Activated CD4-positive, alpha-beta memory T cell treated with anti-CD3 and anti-CD28 coated beads for 36 hours (primary cell): ENCODE results near the gene FAM50A. TPM values are rescaled to one million over a fixed set of nuclear protein-coding genes. Genes with fewer than 3 reads are reported as not detected.

Experiments used
- CTCF ChIA-PET: fragments of 350-600 bp; sonication (Branson Sonifier 250); formaldehyde crosslinking; loops from one replicate; lab custom pipeline; 2021; ENCODE audit warnings: antibody characterized with exemption, inconsistent platforms; lab: Charles Lee
- POLR2A ChIA-PET: fragments of 350-600 bp; sonication (Branson Sonifier 250); formaldehyde crosslinking; loops from one replicate; lab custom pipeline; 2021; ENCODE audit warnings: antibody characterized with exemption; lab: Charles Lee
- DNase-seq: peaks from one replicate; pipeline ENCODE4 v3.0.0-alpha.2; 2020
- H3K27ac Mint-ChIP-seq: one replicate; pipeline ENCODE4 v1.8.0; 2021; ENCODE audit warnings: mixed read lengths
- H3K27me3 Mint-ChIP-seq: one replicate; pipeline ENCODE4 v1.8.0; 2021; ENCODE audit warnings: mixed read lengths
- H3K36me3 Mint-ChIP-seq: one replicate; pipeline ENCODE4 v1.8.0; 2021; ENCODE audit warnings: mixed read lengths
- H3K4me1 Mint-ChIP-seq: one replicate; pipeline ENCODE4 v1.8.0; 2021; ENCODE audit warnings: low read depth, mixed read lengths
- H3K4me3 Mint-ChIP-seq: one replicate; pipeline ENCODE4 v1.8.0; 2021; ENCODE audit warnings: mild to moderate bottlenecking, mixed read lengths
- H3K9me3 Mint-ChIP-seq: one replicate; pipeline ENCODE4 v1.8.0; 2021; ENCODE audit warnings: mixed read lengths
- intact Hi-C: fragments of 100-400 bp; cut with micrococcal nuclease; formaldehyde crosslinking; loops from one replicate; pipeline ENCODE4 v1.15.1; 2023
- total RNA-seq, 2 experiments: library from RNA; stranded (reverse); gene quantifications; one replicate each; pipeline ENCODE4 v1.2.3, GENCODE V29; 2021

Gene FAM50A
- total RNA-seq, 2 experiments from 2014 or later: 61.1 to 61.9 TPM

DNA sequence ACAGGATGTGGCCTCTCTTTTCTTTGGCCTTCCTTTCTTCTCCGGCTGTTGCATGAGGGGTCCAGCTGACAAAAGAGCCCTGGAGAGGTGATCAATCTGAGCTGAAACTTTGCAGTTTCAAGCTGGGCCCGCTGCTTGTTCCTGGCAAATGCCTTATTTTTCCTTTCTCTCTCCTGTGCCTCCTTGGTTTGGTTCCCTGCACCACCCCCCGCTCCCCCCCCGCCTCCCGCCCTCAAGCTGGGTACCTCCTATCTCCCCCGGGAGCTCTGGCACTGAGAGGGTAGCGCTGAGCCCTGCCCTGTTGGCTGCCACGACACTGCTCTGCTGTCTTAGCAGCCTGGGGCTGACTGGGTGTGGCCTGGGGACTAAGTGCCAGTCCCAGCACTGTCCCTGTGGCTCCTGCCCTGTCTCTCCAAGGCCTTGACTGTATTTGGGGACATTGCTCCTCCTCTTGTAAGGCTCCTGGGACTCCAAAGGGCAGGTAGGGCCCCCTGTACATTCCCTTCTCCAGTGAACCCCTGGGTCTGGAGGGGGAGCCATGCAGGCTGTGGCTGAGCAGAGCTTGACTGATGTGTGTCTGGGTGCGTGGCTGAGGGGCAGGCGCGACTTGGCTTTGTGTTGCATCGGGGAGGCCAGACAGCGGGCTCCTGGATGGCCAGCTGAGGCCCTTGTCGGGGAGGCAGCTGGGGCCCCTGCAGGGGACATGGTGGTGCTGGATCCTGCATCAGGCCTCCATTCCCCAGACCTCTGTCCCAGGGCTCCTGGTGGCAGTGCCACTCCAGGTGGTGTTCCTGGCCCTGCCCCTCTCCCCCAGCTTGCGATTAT, 15.2 kb downstream of the FAM50A start:
- intact Hi-C loops: no loop called here
- peak overlapping the region; percentile 33 for H3K27ac Mint-ChIP-seq
- POLR2A ChIA-PET: interaction anchor here (1.4 kb wide), 1 partner anchor 32 kb away, joined by 4 read pairs; the partner anchor contains the start of gene SLC10A3
- H3K36me3 Mint-ChIP-seq: peaks cover 1% of the 10 kb centered on the region
- peak; percentile 34 for DNase-seq
- H3K4me1 Mint-ChIP-seq: peaks cover 7% of the 10 kb centered on the region
- peak overlapping the region; percentile 76 for H3K4me3 Mint-ChIP-seq
- CTCF ChIA-PET: interaction anchor here (0.6 to 0.8 kb wide), 3 partner anchors 61 to 849 kb away, joined by 3 to 4 read pairs (median 3); partner anchors contain the start of gene RPL10
- peaks cover 2% of the 10 kb centered on the region for H3K9me3 Mint-ChIP-seq
- no peaks in the 10 kb centered on the region for H3K27me3 Mint-ChIP-seq

DNA sequence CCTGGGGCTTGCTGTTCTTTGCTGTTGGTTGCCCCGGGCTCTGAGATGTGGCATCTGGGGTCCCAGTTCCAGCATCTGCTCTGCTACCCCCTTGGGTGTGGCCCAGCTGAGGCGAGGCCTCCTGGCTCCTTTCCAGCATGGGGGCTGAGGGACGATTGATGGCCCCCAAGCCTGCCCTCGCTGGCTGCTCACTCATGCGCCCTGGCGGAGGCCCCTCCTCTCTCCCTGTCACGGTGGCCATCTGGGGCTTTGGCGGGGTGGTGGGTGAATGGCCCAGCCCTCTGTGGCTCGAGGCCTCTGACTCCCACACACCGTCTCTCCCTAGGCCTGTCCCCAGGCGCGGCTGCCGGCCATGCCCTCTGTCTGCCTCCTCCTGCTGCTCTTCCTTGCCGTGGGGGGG, 15.9 kb downstream of the FAM50A start:
- H3K4me1 Mint-ChIP-seq: peaks cover 7% of the 10 kb centered on the region
- H3K9me3 Mint-ChIP-seq: no peaks in the 10 kb centered on the region
- intact Hi-C loops: no loop called here

DNA sequence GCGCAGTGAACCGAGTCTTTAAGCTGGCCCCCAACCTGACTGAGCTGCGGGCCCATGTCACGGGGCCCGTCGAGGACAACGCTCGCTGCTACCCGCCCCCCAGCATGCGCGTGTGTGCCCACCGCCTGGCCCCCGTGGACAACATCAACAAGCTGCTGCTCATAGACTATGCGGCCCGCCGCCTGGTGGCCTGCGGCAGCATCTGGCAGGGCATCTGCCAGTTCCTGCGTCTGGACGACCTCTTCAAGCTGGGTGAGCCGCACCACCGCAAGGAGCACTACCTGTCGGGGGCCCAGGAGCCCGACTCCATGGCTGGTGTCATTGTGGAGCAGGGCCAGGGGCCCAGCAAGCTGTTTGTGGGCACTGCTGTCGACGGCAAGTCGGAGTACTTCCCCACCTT, 16.4 kb downstream of the FAM50A start:
- intact Hi-C loops: no loop called here
- no peaks in the 10 kb centered on the region for H3K27me3 Mint-ChIP-seq
- H3K9me3 Mint-ChIP-seq: no peaks in the 10 kb centered on the region
- no peak for DNase-seq
- peaks cover 1% of the 10 kb centered on the region for H3K36me3 Mint-ChIP-seq
- peaks cover 7% of the 10 kb centered on the region for H3K4me1 Mint-ChIP-seq
- ChIA-PET CTCF (no interaction called here), POLR2A (no interaction called here)
- no peak overlapping the region for H3K27ac Mint-ChIP-seq
- no peak overlapping the region for H3K4me3 Mint-ChIP-seq

More for the DNA sequence above, 15.9 kb downstream of the FAM50A start:
- Mint-ChIP-seq H3K4me3 (no peak overlapping the region), H3K36me3 (peaks cover 1% of the 10 kb centered on the region), H3K27me3 (no peaks in the 10 kb centered on the region), H3K27ac (no peak overlapping the region)
- no peak for DNase-seq
- ChIA-PET CTCF (no interaction called here), POLR2A (no interaction called here)

DNA sequence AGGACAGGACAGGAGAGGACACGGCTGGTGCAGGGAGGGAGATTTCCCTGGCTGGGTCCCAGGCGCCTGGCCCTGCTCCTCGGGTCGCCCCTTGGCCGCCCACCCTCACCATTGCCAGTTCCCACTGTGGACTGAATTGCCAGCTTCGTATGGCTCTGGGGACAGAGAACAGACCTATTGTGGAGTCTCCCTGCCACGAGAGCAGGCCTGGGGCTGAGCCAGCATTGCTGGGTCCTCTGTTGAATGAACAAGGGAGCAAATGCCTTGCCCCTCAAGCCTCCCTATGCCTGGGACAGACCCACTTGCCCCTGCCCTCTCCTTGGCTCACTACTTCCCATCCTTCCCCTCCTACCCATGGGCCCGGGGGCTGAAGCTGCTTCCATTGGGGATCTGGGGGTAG, 18.5 kb downstream of the FAM50A start:
- peaks cover 4% of the 10 kb centered on the region for H3K4me1 Mint-ChIP-seq
- no peaks in the 10 kb centered on the region for H3K27me3 Mint-ChIP-seq
- peaks cover 1% of the 10 kb centered on the region for H3K36me3 Mint-ChIP-seq
- ChIA-PET CTCF (no interaction called here), POLR2A (no interaction called here)
- H3K4me3 Mint-ChIP-seq: no peak overlapping the region
- no peak for DNase-seq
- intact Hi-C loops: no loop called here
- no peaks in the 10 kb centered on the region for H3K9me3 Mint-ChIP-seq
- no peak overlapping the region for H3K27ac Mint-ChIP-seq

DNA sequence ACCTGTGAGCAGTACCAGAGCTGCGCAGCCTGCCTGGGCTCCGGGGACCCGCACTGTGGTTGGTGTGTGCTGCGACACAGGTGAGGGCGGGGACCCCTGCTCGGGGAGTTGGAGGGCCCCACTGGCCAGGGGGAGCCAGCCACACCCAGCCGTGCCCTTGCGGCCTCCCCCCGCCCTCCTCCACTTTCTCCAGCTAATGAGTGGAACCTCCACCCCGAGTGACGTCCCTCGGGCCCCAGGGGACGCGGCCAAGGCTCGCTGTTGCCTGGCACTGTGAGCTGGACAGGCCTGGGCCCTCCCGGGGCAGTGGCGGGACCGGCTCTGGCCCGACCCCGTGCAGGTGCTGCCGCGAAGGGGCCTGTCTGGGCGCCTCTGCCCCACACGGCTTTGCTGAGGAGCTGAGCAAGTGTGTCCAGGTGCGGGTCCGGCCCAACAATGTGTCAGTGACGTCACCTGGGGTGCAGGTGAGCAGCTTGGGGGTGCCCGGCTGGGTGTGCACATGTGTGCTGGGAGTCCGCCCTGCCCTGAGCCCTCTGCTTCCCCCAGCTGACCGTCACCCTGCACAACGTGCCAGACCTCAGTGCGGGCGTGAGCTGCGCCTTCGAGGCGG, 19.8 kb downstream of the FAM50A start:
- ChIA-PET CTCF (no interaction called here), POLR2A (no interaction called here)
- Mint-ChIP-seq H3K9me3 (no peaks in the 10 kb centered on the region), H3K4me3 (no peak overlapping the region), H3K27ac (no peak overlapping the region), H3K27me3 (no peaks in the 10 kb centered on the region), H3K4me1 (peaks cover 2% of the 10 kb centered on the region), H3K36me3 (peaks cover 1% of the 10 kb centered on the region)
- no peak for DNase-seq
- intact Hi-C loops: no loop called here

DNA sequence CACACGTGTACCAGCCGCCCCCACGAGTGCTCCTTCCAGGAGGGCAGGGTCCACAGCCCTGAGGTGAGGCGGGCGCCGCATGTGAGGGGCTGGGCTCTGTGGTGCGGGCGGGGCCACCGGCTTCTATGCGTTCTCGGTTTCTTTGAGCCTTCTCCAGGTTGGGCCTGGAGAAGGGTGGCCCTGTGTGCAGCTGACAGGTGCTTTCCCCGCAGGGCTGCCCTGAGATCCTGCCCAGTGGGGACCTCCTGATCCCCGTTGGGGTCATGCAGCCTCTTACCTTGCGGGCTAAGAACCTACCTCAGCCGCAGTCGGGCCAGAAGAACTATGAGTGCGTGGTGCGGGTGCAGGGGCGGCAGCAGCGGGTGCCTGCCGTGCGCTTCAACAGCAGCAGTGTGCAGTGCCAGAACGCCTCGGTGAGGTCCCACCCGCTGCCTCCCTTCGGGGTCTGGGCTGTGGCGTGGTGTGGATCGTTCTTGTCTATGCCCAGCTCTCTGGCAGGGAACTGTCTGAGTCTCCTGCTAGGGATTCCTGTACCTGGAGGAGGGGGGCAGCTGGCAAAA, 20.9 kb downstream of the FAM50A start:
- no peak for DNase-seq
- POLR2A ChIA-PET: no interaction called here
- Mint-ChIP-seq H3K4me3 (no peak overlapping the region), H3K27me3 (no peaks in the 10 kb centered on the region), H3K4me1 (peaks cover 2% of the 10 kb centered on the region), H3K36me3 (peaks cover 1% of the 10 kb centered on the region), H3K9me3 (no peaks in the 10 kb centered on the region), H3K27ac (no peak overlapping the region)
- intact Hi-C loops: no loop called here
- CTCF ChIA-PET: no interaction called here

DNA sequence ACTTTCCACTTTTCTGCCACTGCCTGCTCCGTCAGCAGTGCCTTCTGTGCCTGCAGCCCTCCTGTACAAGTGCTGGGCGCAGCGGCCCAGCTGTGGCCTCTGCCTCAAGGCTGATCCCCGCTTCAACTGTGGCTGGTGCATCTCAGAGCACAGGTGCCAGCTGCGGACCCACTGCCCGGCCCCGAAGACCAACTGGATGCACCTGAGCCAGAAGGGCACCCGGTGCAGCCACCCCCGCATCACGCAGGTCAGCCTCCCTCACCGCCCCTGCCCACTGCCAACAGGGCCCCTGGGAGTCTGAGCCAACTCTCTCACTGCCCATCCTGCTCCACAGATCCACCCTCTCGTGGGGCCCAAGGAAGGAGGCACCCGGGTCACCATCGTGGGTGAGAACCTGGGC, 21.7 kb downstream of the FAM50A start:
- Mint-ChIP-seq H3K27ac (no peak overlapping the region), H3K9me3 (no peaks in the 10 kb centered on the region), H3K4me3 (no peak overlapping the region), H3K4me1 (peaks cover 2% of the 10 kb centered on the region), H3K36me3 (peaks cover 1% of the 10 kb centered on the region), H3K27me3 (no peaks in the 10 kb centered on the region)
- DNase-seq: no peak
- CTCF ChIA-PET: no interaction called here
- POLR2A ChIA-PET: no interaction called here
- intact Hi-C loops: no loop called here

DNA sequence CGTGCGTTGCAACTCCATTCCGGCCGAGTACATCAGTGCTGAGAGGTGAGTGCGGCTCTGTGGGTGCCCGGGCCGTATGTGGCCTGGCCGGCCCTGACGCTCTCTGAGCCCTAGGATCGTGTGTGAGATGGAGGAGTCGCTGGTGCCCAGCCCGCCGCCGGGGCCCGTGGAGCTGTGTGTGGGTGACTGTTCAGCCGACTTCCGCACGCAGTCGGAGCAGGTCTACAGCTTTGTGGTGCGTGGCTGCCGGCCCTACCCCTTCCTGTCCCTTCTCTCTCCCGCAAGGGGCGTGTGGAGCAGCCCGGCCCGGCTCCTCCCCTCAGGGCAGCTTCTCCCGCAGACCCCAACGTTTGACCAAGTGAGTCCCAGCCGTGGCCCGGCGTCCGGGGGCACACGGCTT, 22.1 kb downstream of the FAM50A start:
- ChIA-PET CTCF (no interaction called here), POLR2A (no interaction called here)
- no peak overlapping the region for H3K27ac Mint-ChIP-seq
- H3K36me3 Mint-ChIP-seq: peaks cover under 1% of the 10 kb centered on the region
- no peak overlapping the region for H3K4me3 Mint-ChIP-seq
- DNase-seq: no peak
- no peaks in the 10 kb centered on the region for H3K9me3 Mint-ChIP-seq
- intact Hi-C loops: no loop called here
- H3K4me1 Mint-ChIP-seq: peaks cover 2% of the 10 kb centered on the region
- no peaks in the 10 kb centered on the region for H3K27me3 Mint-ChIP-seq

DNA sequence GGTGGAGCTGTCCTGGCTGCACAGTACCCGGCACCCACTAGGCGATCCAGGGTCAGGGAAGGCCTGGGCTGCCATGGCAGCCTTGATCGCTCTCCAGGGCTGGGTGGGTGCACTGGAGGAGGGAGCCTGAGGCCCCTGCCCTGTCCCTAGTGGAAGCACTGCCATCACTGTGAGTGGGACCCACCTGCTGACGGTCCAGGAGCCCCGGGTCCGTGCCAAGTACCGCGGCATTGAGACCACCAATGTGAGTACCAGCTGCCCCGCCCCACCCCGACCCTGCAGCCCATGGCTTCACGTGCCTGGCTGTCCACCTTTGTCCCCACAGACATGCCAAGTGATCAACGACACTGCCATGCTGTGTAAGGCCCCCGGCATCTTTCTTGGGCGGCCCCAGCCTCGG, 23.0 kb downstream of the FAM50A start:
- no peaks in the 10 kb centered on the region for H3K9me3 Mint-ChIP-seq
- intact Hi-C loops: no loop called here
- H3K27ac Mint-ChIP-seq: no peak overlapping the region
- H3K27me3 Mint-ChIP-seq: no peaks in the 10 kb centered on the region
- H3K4me1 Mint-ChIP-seq: no peaks in the 10 kb centered on the region
- no peak overlapping the region for H3K4me3 Mint-ChIP-seq
- DNase-seq: no peak
- POLR2A ChIA-PET: no interaction called here
- CTCF ChIA-PET: no interaction called here
- H3K36me3 Mint-ChIP-seq: no peaks in the 10 kb centered on the region

DNA sequence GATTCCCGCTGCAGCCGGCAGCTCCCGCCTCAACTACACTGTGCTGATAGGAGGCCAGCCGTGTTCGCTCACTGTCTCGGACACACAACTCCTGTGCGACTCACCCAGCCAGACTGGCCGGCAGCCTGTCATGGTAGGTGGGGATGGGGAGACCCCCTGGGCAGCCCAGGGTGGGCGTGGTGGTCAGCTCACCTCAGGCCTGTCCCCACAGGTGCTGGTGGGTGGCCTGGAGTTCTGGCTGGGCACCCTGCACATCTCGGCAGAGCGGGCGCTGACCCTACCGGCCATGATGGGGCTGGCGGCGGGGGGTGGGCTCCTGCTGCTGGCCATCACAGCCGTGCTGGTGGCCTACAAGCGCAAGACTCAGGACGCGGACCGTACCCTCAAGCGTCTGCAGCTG, 23.6 kb downstream of the FAM50A start:
- POLR2A ChIA-PET: no interaction called here
- no peak overlapping the region for H3K27ac Mint-ChIP-seq

DNA sequence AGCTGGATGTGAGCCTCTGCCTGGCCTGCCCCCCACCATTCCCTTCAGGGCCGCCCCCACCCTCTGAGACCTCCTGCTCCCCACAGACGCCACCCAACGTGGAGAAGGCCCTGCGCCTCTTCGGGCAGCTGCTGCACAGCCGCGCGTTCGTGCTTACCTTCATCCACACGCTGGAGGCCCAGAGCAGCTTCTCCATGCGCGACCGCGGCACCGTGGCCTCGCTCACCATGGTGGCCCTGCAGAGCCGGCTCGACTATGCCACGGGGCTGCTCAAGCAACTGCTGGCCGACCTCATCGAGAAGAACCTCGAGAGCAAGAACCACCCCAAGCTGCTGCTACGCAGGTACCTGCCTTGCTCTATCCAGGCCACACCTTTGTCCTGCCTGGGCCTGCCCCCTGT, 24.3 kb downstream of the FAM50A start:
- no peaks in the 10 kb centered on the region for H3K4me1 Mint-ChIP-seq
- ChIA-PET POLR2A (no interaction called here), CTCF (no interaction called here)
- H3K4me3 Mint-ChIP-seq: no peak overlapping the region
- no peak for DNase-seq
- intact Hi-C loops: no loop called here
- H3K27ac Mint-ChIP-seq: no peak overlapping the region
- H3K9me3 Mint-ChIP-seq: no peaks in the 10 kb centered on the region
- no peaks in the 10 kb centered on the region for H3K36me3 Mint-ChIP-seq
- no peaks in the 10 kb centered on the region for H3K27me3 Mint-ChIP-seq

More for the DNA sequence above, 23.6 kb downstream of the FAM50A start:
- H3K9me3 Mint-ChIP-seq: no peaks in the 10 kb centered on the region
- intact Hi-C loops: no loop called here
- CTCF ChIA-PET: no interaction called here
- no peaks in the 10 kb centered on the region for H3K36me3 Mint-ChIP-seq
- no peak for DNase-seq
- H3K4me1 Mint-ChIP-seq: no peaks in the 10 kb centered on the region
- H3K27me3 Mint-ChIP-seq: no peaks in the 10 kb centered on the region
- no peak overlapping the region for H3K4me3 Mint-ChIP-seq

DNA sequence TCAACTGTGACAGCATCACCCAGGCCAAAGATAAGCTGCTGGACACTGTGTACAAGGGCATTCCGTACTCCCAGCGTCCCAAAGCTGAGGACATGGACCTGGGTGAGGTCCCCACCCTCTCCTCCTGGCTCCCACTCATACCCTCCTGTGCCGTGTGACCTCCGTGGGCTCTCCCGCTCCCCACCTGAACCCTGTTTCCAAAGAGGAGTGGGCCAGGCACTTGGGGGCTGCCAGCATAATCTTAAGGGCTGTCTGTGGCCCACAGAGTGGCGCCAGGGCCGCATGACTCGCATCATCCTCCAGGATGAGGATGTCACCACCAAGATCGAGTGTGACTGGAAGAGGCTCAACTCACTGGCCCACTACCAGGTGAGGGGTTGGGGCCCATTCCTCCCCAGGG, 25.2 kb downstream of the FAM50A start:
- POLR2A ChIA-PET: no interaction called here
- no peak overlapping the region for H3K4me3 Mint-ChIP-seq
- DNase-seq: no peak
- no peaks in the 10 kb centered on the region for H3K9me3 Mint-ChIP-seq
- CTCF ChIA-PET: no interaction called here
- no peaks in the 10 kb centered on the region for H3K27me3 Mint-ChIP-seq
- intact Hi-C loops: no loop called here
- H3K27ac Mint-ChIP-seq: no peak overlapping the region
- no peaks in the 10 kb centered on the region for H3K36me3 Mint-ChIP-seq
- no peaks in the 10 kb centered on the region for H3K4me1 Mint-ChIP-seq
